Stimulated activated CD8-positive, alpha-beta memory T cell treated with anti-CD3 and anti-CD28 coated beads, Interleukin-4, amount 100 ng/mL, for 48 hours (primary cell): Measurements from ENCODE around the gene LRRC47.
"Not testable (repeated sequence)": the region's sequence is repeated elsewhere in the genome, so short reads cannot be mapped to it uniquely, and the experiment has no call there.

Experiments used
- DNase-seq: peaks from one replicate; pipeline ENCODE4 v3.0.0-alpha.2; 2020

The LRRC47 gene

DNA sequence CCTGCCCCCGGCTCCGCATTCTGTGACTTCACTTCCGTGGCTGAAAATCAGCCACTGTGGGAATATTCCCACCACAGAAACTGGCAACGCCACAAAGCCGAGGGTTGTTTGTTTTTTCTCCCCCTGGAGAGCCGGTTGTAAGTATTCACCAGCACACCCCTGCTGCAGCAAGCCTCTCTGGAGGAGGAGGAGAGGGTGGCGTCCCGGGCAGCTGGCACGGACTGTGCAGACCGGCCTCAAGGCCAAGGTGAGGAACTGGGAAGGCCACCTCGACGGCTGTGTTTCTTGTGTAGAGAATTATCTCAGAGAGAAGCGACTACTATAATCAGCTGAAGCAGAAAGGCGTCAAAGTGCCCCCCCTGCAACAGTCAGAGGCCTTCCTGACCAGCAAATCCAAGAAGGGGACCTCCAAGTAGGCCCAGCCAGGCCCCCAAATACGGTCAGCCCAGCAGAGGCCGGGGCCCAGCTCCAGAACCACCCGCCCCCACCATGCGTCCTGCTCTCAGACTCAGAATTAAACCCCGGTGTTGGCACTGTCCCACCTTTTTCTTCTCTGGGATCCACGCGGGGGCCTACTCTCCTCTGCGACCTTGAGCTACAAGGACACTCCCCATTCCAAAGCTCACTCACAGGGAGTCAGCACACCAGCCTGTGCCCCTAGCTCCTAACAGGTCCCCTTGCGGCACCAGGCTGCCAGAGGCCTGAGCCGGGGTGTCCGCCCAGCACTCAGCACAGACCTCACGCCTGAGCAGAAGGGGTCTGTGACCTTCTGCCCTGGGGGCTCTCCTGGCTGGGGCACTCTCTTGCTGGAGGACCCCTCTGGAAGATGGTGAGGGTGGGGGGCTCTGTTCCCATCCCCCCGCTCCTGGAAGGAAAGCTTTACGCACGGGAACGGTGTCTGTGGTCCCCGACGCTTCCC is 24.9 kb downstream of the LRRC47 start:
- DNase-seq: no peak

DNA sequence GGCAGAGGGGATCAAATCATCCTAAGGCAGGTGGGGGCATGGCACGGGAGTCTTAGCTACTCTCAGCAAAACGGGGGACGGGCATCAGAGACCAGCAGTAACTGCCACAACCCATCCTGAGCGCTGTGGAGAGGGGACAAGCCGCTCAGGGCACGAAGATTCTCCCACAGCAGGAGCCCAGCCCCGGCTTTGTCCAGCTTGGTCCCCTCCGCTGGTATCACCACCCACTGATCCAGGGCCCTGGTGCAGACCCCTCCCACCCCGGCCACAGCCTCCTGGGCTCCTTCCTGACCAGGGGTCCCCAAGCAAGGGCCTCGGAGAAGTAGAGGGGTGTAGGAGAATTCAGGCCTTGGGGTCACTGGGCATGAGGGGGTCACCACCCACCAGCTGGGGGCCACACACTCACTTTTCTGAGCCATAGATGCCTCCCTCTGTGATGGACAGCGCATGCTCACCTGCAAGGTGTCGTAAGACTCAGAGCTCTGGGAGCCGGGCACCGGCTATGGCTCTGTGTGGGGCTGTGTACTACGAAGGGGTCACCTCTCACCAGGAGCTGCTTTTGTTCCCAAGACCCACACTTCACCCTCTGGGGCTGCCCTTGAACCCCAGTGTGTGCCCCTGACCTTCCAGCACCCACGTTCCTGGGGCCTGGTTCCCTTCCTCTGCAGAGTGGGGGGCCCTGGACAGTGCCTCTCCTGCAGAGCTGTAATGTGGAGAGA is 26.1 kb downstream of the LRRC47 start:
- no peak for DNase-seq

DNA sequence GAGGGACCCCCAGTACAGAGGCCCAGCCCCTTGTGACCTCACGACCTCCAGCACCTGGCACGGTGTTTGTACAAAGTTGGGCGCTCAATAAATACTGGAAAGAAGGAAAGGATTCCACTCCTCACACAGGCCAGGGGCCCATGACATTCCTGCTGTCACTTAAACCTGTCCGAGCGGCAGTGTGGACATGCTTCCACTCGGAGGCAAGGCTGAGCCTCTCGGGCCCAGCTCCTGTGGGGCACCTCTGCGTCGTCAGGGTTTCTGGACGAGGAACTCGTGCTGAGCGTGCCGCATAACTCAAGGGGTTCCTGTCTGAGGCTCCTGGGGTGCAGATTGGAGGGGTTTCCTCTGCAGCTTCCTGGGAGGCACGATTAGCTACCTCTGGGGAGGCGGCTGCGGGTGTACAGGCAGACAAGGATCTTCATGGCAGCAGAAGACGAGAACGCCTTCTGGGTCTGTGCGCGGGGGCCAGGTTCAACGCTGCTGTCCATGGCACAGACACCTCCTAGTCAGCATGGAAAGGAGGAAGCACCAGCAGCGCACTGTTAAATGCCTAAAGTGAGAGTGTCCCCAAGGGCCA is 27.4 kb downstream of the LRRC47 start:
- no peak for DNase-seq

DNA sequence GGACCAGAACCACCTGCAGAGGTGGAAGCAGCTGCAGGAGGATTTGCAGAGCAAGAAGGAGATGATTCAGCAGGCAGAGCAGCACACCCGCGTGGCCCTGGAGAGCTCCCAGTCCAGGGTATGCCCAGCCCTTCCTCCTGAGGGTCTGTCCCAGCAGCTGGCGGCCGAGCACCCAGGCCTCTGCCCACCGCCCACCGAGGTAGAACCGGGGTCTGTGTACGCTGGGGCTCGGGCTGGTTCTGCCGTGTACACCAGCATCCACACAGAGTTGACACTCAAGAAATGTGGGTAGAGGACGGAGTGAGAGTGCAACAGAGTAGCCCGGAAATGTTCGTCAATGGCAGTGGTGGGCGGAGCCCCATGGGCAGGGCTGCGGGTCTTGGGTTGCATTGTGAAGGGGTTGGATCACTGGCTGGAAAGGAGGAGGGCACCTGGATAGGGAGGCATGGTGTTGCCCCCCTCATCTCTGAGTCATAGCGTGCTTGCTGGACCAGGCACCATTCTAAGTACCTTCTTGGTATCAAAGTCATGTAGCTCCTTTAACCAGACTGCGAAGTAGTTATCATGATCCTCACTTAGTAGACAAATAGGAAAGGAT is 28.9 kb downstream of the LRRC47 start:
- DNase-seq: no peak

DNA sequence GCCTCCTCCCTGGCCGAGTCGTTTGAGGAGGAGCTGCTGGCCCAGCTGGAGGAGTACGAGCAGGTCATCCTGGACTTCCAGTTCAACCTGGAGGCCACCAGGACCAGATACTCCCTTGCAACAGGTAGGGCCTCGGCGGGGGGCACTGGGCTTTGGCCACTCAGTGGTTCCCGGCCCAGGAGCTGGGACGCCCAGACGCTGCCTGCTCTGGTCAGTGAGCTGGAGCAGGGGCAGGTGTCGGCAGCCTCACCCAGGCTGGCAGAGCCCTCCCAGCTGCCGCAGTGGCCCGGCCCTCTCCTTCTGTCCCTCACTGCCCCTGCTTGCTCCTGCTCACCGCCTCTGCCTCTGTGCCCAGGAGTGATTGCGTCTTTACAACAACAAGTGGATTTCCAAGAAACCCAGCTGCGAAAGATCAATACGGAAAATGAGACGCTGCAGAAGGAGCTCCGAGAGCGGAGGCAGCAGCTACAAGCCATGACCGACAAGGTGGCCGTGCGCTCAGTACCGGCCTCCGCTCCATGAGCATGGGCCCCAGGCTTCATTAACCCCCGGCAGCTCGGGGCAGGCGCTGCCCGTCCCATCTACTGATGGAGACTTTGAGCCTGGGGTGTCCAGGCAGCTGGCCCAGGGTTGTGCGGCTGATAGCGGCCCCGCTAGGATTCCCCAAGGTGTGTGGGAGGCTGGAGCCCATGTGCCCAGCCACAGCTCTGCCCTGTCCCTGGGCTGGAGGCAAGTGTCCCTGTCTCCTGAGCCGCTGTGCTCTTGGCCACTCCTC is 32.8 kb downstream of the LRRC47 start:
- DNase-seq: no peak

DNA sequence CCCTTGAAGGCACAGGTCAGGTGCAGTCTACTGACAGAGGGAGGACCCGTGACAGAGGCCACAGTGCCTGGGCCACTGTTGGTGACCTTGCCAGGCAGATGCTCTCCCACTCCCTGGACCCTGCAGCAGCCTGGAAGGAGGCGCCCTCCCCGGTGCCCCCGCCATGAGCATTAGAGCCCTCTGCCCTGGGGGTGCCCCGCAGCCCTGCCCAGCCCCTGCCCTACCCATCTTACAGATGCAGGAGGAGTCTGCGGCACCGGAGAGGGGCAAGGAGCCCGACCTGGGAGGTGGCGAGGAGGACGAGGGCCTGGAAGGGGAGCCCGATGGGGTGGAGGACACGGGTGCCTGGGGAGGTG is 33.4 kb downstream of the LRRC47 start:
- no peak for DNase-seq

DNA sequence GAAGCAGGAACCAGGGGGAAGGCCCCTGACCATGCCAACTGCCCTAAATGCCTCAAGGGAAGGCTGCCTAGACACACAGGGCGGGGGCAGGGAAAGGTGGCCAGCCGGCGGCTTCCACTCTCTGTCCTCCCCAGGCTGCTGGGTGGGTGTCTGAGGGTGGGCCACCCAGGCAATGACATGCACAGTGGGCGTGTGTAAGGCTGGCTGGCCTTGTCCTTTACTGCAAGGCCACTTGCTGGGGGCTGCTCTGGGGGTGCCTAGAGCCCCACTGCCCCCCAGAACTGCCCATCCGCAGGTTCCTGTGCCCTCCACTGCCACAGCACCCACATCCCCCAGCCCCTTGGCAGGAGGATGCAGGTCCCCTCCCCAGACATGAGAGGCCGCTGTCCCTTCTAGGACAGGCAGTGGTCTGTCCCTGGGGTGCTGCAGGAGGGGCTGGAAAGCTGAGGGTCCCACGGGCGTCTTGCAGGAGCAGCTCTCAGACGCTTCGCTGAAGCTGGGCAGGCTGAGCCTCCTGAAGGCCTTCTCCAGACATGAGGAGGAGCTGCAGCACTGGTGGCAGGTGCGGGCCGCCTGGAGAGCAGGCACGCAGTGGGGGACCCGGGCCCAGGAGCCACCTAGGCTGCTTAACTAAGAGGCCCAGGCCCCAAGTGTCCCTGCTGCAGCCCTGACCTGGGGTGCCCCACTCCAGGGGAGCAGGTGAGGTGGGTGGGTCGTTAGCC is 34.0 kb downstream of the LRRC47 start:
- DNase-seq: no peak

DNA sequence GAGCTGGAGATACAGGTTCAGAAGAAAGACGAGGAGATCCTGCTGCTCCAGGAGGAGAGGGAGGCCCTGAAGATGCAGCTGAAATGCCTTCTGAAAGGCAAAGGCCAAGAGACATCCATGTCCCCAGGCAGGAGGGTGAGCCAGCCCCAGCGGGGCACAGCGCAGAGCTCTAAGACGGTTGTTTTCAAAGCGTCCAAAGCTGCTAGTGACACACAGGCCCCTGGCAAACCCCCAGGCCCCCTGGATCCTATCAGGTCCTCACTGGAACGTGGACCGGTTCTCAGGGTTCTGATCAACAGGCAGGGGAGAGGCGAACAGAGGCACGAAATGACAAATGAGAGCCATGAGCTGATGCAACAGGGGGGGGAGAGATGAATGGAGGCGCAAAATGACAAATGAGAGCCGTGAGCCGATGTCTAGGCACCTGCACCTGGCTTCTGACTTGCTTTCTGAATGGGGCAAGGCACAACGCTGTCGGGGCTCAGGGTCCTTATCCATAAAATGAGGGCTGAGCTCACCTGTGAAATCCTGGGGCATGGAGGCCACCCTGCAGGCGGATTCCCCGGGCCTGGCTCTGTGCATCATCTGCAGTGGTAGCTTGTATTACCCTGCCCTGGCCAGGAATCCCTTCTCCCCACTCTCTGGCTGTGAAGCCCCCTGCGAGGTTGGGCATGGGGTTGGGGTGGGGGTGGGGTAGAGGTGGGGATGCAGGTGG is 34.8 kb downstream of the LRRC47 start:
- DNase-seq: no peak

DNA sequence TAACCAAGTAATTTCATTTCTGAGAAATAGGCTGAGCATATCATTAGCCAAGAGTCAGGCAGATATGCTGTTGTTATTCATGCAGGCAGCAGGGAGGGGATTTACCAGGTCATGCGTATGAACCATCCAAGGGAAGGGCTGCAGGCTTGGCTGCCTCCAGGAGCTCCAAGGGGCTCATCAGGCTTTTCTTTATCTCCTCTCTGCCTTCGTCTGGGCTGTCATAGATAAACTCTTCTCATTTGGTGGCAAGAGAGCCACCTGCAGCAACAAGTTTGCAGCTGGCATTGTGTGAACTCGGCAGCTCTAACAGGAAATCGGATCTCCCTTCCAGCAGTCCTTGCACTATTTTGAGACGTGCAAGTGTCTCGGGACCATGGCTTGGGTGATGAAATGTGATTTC is 36.5 kb downstream of the LRRC47 start:
- DNase-seq: no peak

DNA sequence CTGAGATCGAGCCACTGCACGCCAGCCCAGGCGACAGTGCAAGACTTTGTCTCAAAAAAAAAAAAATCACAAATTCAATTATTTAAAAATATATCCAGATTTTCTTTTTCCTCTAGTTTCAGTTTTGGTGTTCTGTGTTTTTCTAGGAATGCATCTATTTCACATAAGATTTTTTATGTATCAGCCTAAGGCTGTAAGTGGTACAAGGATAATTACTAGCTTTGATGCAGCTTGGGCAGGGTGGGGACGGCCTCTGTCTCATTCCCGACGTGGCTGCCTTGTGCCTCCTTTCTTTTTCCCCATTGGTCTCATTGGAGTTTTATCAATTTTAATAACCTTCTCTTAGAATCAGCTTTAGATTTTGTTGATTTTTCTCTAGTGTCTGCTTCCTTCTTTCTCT is 37.1 kb downstream of the LRRC47 start:
- no peak for DNase-seq

DNA sequence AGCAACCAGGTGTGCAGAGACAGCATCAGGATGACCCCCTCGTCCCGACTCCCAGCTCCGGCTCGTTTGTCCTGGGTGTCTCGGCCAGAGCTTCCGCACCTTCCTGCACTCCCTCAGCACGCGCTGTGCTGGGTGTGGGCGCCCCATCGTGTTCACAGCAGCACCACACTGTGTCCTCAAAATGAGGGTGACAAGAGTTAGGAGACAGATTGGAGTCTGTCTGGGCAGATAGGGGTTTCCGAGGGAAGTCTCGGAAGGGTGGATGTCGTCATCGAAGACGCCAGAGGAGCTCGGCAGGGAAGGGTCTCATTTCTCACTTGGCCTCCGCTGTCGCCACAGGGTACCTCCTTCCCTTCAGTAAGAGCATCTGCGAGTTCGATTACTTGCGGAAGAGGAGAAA is 39.9 kb downstream of the LRRC47 start:
- no peak for DNase-seq

DNA sequence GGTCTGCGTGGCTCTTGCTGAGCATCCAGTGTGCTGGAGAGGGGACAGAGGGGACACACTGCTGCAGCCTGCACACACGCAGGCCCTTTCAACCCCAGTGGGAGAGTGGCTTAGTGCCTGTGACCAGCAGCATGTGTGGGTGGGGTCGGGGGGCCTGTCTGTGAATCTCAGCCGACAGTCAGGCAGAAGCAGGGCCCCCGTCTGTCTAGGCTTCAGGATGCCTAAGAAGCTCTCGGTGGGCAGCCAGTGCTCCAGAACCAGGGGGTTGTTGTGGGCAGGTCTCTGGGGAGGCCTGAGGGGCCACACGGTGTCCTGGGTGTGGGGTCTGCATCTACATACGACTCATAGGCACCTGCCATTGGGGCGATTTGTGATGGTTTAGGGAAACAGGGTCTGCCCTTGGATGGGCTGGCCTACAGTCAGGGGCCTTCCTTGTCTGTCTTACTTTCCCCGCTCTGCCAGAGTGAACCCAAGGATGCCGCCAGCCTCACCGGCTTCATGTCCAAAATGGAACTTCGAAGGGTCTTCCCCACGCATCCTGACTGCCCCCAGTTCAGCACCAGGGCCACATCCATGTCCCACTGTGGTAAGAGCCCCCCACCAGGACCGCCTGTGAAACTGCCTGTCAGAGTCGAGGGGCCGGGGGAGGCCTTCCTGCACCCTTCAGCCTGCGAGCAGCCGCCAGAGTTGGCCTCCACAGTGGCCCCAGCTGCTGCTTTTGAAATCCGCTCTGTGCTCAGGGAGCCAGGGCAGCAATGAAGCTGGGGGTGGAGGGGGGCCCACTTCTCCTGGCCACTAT is 42.4 kb downstream of the LRRC47 start:
- DNase-seq: no peak

DNA sequence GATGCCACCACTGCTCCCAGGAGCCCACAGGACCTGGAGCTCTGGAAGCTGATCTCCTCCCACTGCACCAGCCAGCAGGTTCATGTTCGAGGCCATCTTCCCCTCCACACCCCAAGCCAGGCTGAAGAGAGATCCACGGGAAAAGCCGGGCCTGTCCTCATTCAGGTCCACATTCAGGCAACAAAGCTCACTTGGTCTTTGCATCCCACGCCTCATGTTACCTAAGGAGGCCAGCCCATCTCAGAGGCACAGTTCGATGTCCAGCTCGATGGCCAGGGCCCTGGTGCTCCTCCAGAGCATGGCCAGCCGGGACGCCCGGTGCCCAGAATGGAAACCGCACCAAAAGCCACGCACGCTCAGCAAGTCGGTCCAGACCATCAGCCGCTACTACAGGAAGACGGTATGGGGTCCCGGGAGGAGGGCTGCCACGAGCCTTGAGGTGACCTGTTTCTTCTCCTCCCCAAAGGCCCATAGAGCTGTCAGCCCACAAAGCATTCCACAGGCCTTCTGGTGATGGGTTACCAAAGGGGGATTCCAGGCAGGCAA is 43.8 kb downstream of the LRRC47 start, which contains the start of gene CCDC27:
Gene CCDC27, plus strand, starts transcription at position 51 of the 546 bp plus-strand sequence. Its CDS starts 32 bp downstream, at position 83.
- no peak for DNase-seq

DNA sequence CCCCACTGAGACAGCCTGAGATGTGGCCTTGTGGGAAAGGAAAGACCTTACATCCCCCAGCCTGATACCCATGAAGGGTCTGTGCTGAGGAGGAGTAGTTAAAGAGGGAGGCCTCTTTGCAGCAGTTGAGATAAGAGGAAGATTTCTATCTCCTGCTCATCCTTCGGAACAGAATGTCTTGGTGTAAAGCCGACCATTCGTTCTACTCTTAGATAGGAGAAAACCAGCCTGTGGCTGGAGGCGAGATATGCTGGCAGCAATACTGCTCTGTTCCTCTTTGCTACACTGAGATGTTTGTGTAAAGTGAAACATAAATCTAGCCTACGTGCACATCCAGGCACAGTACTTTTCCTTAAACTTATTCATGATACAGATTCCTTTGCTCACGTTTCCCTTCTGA is 45.6 kb downstream of the LRRC47 start:
- no peak for DNase-seq

DNA sequence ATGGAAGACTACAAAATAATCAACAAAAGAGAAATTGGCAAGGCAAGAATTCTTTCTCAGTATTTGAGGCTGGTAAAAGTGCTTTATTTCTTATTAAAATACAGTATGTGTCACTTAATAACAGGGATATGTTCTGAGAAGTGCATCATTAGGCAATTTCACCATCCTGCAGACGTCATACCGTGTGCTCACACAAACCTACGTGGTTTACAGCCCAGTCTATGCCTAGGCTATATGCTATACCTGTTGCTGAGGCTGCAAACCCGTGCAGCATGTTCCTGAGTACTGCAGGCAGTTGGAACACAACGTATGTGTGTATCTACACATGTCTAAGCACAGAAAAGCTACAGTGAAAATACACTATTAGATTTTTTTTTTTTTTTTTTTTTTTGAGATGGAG is 46.8 kb downstream of the LRRC47 start:
- DNase-seq: no peak

DNA sequence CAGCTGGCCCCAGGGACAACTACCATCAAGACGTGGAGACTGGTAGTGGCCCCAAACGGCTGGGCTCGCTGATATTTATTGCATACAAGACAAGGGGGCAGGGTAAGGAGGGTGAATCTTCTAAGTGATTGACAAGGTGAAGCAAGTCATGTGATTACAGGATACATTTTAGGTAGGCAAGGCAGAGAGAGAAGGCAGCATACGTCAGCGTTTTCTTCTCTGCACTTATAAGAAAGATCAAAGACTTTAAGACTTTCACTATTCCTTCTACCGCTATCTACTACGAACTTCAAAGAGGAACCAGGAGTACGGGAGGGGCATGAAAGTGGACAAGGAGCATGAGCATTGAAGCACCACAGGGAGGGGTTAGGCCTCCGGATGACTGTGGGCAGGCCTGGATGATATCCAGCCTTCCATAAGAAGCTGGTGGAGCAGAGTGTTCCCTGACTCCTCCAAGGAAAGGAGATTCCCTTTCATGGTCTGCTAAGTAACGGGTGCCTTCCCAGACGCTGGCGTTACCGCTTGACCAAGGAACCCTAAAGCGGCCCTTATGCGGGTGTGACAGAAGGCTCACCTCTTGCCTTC is 47.9 kb downstream of the LRRC47 start:
- not testable (repeated sequence) for DNase-seq

DNA sequence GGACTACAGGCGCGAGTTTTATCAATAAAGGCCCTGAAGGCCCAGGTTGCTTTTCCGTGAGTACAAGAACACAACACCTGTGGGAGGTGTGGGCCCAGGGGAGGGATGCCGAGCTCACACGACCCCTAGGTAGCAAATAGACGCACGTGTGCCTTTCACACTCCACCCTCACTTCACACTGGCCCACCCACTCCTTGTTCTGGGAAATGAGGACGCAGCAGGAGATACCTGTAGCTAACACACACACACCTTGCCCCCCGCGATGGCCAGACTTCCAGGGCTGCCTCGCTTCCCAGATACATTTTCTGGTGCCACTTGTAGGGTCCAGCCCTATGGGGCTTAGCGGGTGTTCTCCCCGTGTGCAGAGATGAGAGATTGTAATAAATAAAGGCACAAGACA is 48.4 kb downstream of the LRRC47 start:
- no peak for DNase-seq

DNA sequence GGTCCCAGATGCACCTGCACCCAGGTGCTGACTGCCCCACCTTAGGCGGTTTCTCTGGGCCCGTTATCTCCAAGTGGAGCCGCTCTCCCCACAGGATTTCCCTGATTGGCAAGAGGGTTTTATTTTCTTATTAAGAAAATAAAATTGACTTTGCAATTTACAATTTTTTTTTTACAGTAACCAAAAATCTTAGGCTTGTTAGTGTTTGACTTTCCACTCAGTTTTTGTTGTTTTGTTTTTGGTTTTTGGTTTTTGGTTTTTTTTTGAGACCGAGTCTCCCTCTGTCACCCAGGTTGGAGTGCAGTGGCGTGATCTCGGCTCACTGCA is 48.8 kb downstream of the LRRC47 start:
- DNase-seq: no peak

DNA sequence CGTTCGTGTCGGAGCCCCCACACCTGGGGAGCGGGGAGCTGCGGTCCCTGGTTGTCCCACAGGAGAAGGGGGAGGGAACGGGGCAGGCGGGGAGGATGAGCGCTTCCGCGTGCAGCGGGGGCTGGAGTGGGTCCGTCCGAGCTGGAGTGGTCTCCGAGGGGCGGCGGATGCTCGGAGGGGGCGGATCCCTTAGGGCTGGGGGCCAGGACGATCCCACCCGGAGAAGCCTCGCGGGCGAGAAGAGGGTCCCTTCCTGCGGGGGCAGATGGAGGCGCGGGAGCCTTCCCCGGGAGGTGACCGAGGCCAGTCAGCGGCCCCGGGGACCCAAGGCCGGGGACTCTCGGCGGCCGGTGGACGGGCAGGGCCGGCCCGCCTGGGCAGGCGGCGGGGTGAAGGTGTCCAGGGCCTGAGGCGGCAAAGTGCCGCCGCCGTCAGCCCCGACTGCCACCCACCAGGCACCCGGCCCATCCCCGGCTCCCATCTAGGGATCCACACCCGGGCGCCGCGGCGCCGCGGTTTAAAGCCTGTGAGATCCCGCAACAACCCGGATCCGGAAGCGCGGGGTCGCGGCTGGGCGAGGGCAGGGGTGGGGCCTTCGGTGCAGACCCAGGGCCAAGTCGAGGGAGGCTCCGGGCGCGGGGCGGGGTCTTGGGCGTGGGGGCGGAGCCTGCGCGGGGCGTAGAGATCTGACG is 49.3 kb downstream of the LRRC47 start:
- DNase-seq: peak; percentile 94
